ENCODE data around the gene SPINK1.
"Not testable (repeated sequence)": the region's sequence is repeated elsewhere in the genome, so short reads cannot be mapped to it uniquely, and the experiment has no call there.

SPINK1 gene

GRCh38 chr5:147804334-147804733 lies 27.1 kb downstream of the SPINK1 start:
- H3K36me3 ChIP-seq (ENCODE audit: control insufficient read depth, insufficient read depth, low read length): no peaks in the 10 kb centered on the region
- H3K4me3 ChIP-seq (ENCODE audit: low read depth, low read length): no peak overlapping the region
- no peaks in the 10 kb centered on the region for H3K9me3 ChIP-seq (ENCODE audit: control insufficient read depth, insufficient read depth, low read length)
- H3K9ac ChIP-seq (ENCODE audit: low read depth, low read length): no peak overlapping the region
- H3K4me1 ChIP-seq (ENCODE audit: control insufficient read depth, insufficient read depth, low read length): peaks cover 10% of the 10 kb centered on the region; the same call in 1 of the 2 replicates
- no peaks in the 10 kb centered on the region for H3K27me3 ChIP-seq (ENCODE audit: control insufficient read depth, insufficient read depth, low read length)
- no peak overlapping the region for H3K27ac ChIP-seq (ENCODE audit: low read depth, low read length)

GRCh38 chr5:147803926-147804325 lies 27.5 kb downstream of the SPINK1 start:
- Histone ChIP-seq H3K4me3 (ENCODE audit: low read depth, low read length) (no peak overlapping the region), H3K9me3 (ENCODE audit: control insufficient read depth, insufficient read depth, low read length) (no peaks in the 10 kb centered on the region), H3K4me1 (ENCODE audit: control insufficient read depth, insufficient read depth, low read length) (peaks cover 10% of the 10 kb centered on the region; the same call in 1 of the 2 replicates), H3K9ac (ENCODE audit: low read depth, low read length) (no peak overlapping the region), H3K27ac (ENCODE audit: low read depth, low read length) (no peak overlapping the region), H3K36me3 (ENCODE audit: control insufficient read depth, insufficient read depth, low read length) (no peaks in the 10 kb centered on the region), H3K27me3 (ENCODE audit: control insufficient read depth, insufficient read depth, low read length) (no peaks in the 10 kb centered on the region)

GRCh38 chr5:147803161-147803560 lies 28.3 kb downstream of the SPINK1 start:
- not testable (repeated sequence) for H3K27me3 ChIP-seq (ENCODE audit: control insufficient read depth, insufficient read depth, low read length); H3K4me3 ChIP-seq (ENCODE audit: low read depth, low read length); H3K9me3 ChIP-seq (ENCODE audit: control insufficient read depth, insufficient read depth, low read length); H3K36me3 ChIP-seq (ENCODE audit: control insufficient read depth, insufficient read depth, low read length); H3K27ac ChIP-seq (ENCODE audit: low read depth, low read length); H3K9ac ChIP-seq (ENCODE audit: low read depth, low read length)
- H3K4me1 ChIP-seq (ENCODE audit: control insufficient read depth, insufficient read depth, low read length): peaks cover 10% of the 10 kb centered on the region; the same call in 1 of the 2 replicates

GRCh38 chr5:147801461-147801860 lies 30.0 kb downstream of the SPINK1 start:
- H3K4me1 ChIP-seq (ENCODE audit: control insufficient read depth, insufficient read depth, low read length): peaks cover 10% of the 10 kb centered on the region; the same call in 1 of the 2 replicates
- no peaks in the 10 kb centered on the region for H3K9me3 ChIP-seq (ENCODE audit: control insufficient read depth, insufficient read depth, low read length)
- no peaks in the 10 kb centered on the region for H3K36me3 ChIP-seq (ENCODE audit: control insufficient read depth, insufficient read depth, low read length)
- no peak overlapping the region for H3K4me3 ChIP-seq (ENCODE audit: low read depth, low read length)
- H3K9ac ChIP-seq (ENCODE audit: low read depth, low read length): no peak overlapping the region
- H3K27me3 ChIP-seq (ENCODE audit: control insufficient read depth, insufficient read depth, low read length): no peaks in the 10 kb centered on the region
- H3K27ac ChIP-seq (ENCODE audit: low read depth, low read length): no peak overlapping the region

- Histone ChIP-seq H3K36me3 (ENCODE audit: control insufficient read depth, insufficient read depth, low read length) (no peaks in the 10 kb centered on the region), H3K4me3 (ENCODE audit: low read depth, low read length) (no peak overlapping the region), H3K27ac (ENCODE audit: low read depth, low read length) (no peak overlapping the region), H3K9me3 (ENCODE audit: control insufficient read depth, insufficient read depth, low read length) (no peaks in the 10 kb centered on the region), H3K27me3 (ENCODE audit: control insufficient read depth, insufficient read depth, low read length) (no peaks in the 10 kb centered on the region), H3K9ac (ENCODE audit: low read depth, low read length) (no peak overlapping the region), H3K4me1 (ENCODE audit: control insufficient read depth, insufficient read depth, low read length) (peaks cover 10% of the 10 kb centered on the region; the same call in 1 of the 2 replicates)
These were observed 31.0 kb downstream of the SPINK1 start for GRCh38 chr5:147800491-147800890.

- Histone ChIP-seq H3K9ac (ENCODE audit: low read depth, low read length) (no peak overlapping the region), H3K4me1 (ENCODE audit: control insufficient read depth, insufficient read depth, low read length) (no peaks in the 10 kb centered on the region), H3K36me3 (ENCODE audit: control insufficient read depth, insufficient read depth, low read length) (no peaks in the 10 kb centered on the region), H3K27ac (ENCODE audit: low read depth, low read length) (no peak overlapping the region), H3K27me3 (ENCODE audit: control insufficient read depth, insufficient read depth, low read length) (no peaks in the 10 kb centered on the region), H3K4me3 (ENCODE audit: low read depth, low read length) (no peak overlapping the region), H3K9me3 (ENCODE audit: control insufficient read depth, insufficient read depth, low read length) (no peaks in the 10 kb centered on the region)
These were observed 34.7 kb downstream of the SPINK1 start for GRCh38 chr5:147796556-147797308.

- H3K9me3 ChIP-seq (ENCODE audit: control insufficient read depth, insufficient read depth, low read length): no peaks in the 10 kb centered on the region
- H3K9ac ChIP-seq (ENCODE audit: low read depth, low read length): no peak overlapping the region
- no peaks in the 10 kb centered on the region for H3K4me1 ChIP-seq (ENCODE audit: control insufficient read depth, insufficient read depth, low read length)
- H3K36me3 ChIP-seq (ENCODE audit: control insufficient read depth, insufficient read depth, low read length): no peaks in the 10 kb centered on the region
- H3K4me3 ChIP-seq (ENCODE audit: low read depth, low read length): no peak overlapping the region
- no peak overlapping the region for H3K27ac ChIP-seq (ENCODE audit: low read depth, low read length)
- no peaks in the 10 kb centered on the region for H3K27me3 ChIP-seq (ENCODE audit: control insufficient read depth, insufficient read depth, low read length)
These were observed 40.3 kb downstream of the SPINK1 start for GRCh38 chr5:147791181-147791580.

- Histone ChIP-seq H3K27ac (ENCODE audit: low read depth, low read length) (no peak overlapping the region), H3K4me1 (ENCODE audit: control insufficient read depth, insufficient read depth, low read length) (no peaks in the 10 kb centered on the region), H3K4me3 (ENCODE audit: low read depth, low read length) (no peak overlapping the region), H3K9ac (ENCODE audit: low read depth, low read length) (no peak overlapping the region), H3K36me3 (ENCODE audit: control insufficient read depth, insufficient read depth, low read length) (no peaks in the 10 kb centered on the region), H3K9me3 (ENCODE audit: control insufficient read depth, insufficient read depth, low read length) (no peaks in the 10 kb centered on the region), H3K27me3 (ENCODE audit: control insufficient read depth, insufficient read depth, low read length) (no peaks in the 10 kb centered on the region)
These were observed 41.7 kb downstream of the SPINK1 start for GRCh38 chr5:147789820-147790219.

- Histone ChIP-seq H3K9me3 (ENCODE audit: control insufficient read depth, insufficient read depth, low read length) (no peaks in the 10 kb centered on the region), H3K27ac (ENCODE audit: low read depth, low read length) (no peak overlapping the region), H3K27me3 (ENCODE audit: control insufficient read depth, insufficient read depth, low read length) (no peaks in the 10 kb centered on the region), H3K4me3 (ENCODE audit: low read depth, low read length) (no peak overlapping the region), H3K36me3 (ENCODE audit: control insufficient read depth, insufficient read depth, low read length) (no peaks in the 10 kb centered on the region), H3K9ac (ENCODE audit: low read depth, low read length) (no peak overlapping the region), H3K4me1 (ENCODE audit: control insufficient read depth, insufficient read depth, low read length) (peaks cover 3% of the 10 kb centered on the region)
These were observed 43.4 kb downstream of the SPINK1 start for GRCh38 chr5:147788023-147788422.

- Histone ChIP-seq H3K36me3 (ENCODE audit: control insufficient read depth, insufficient read depth, low read length) (no peaks in the 10 kb centered on the region), H3K4me1 (ENCODE audit: control insufficient read depth, insufficient read depth, low read length) (peaks cover 5% of the 10 kb centered on the region), H3K4me3 (ENCODE audit: low read depth, low read length) (no peak overlapping the region), H3K9me3 (ENCODE audit: control insufficient read depth, insufficient read depth, low read length) (no peaks in the 10 kb centered on the region), H3K27me3 (ENCODE audit: control insufficient read depth, insufficient read depth, low read length) (no peaks in the 10 kb centered on the region), H3K9ac (ENCODE audit: low read depth, low read length) (no peak overlapping the region), H3K27ac (ENCODE audit: low read depth, low read length) (no peak overlapping the region)
These were observed 45.3 kb downstream of the SPINK1 start for GRCh38 chr5:147786142-147786541.

GRCh38 chr5:147784146-147784987 lies 47.1 kb downstream of the SPINK1 start:
- no peaks in the 10 kb centered on the region for H3K36me3 ChIP-seq (ENCODE audit: control insufficient read depth, insufficient read depth, low read length)

More at GRCh38 chr5:147784146-147784987, 47.1 kb downstream of the SPINK1 start:
- no peaks in the 10 kb centered on the region for H3K9me3 ChIP-seq (ENCODE audit: control insufficient read depth, insufficient read depth, low read length)
- peaks cover 21% of the 10 kb centered on the region for H3K4me1 ChIP-seq (ENCODE audit: control insufficient read depth, insufficient read depth, low read length)
- H3K4me3 ChIP-seq (ENCODE audit: low read depth, low read length): no peak overlapping the region
- no peak overlapping the region for H3K9ac ChIP-seq (ENCODE audit: low read depth, low read length)
- H3K27me3 ChIP-seq (ENCODE audit: control insufficient read depth, insufficient read depth, low read length): no peaks in the 10 kb centered on the region
- H3K27ac ChIP-seq (ENCODE audit: low read depth, low read length): no peak overlapping the region

Measured in HUES48 (cell line).